Measurements from ENCODE around the gene CCR3.

CCR3 gene

GRCh38 chr3:46276497-46277099, 34.3 kb downstream of the CCR3 start:
- peak; percentile 64 for DNase-seq

- DNase-seq, result no peak
Observed at GRCh38 chr3:46277476-46277875, 35.2 kb downstream of the CCR3 start.

- DNase-seq, result no peak
Observed at GRCh38 chr3:46278816-46279672, 36.8 kb downstream of the CCR3 start.

GRCh38 chr3:46280105-46280797, 38.0 kb downstream of the CCR3 start:
- peak; percentile 25 for DNase-seq

- DNase-seq, result no peak
Observed at GRCh38 chr3:46281551-46281950, 39.3 kb downstream of the CCR3 start.

GRCh38 chr3:46282041-46282440, 39.8 kb downstream of the CCR3 start:
- DNase-seq, result no peak

- no peak for DNase-seq
Observed at GRCh38 chr3:46282696-46283095, 40.4 kb downstream of the CCR3 start.

- no peak for DNase-seq
Observed at GRCh38 chr3:46283881-46284450, 41.7 kb downstream of the CCR3 start.

GRCh38 chr3:46284981-46285683, 42.9 kb downstream of the CCR3 start:
- DNase-seq, result peak; percentile 41

GRCh38 chr3:46285931-46286619, 43.8 kb downstream of the CCR3 start:
- no peak for DNase-seq

- DNase-seq, result no peak
Observed at GRCh38 chr3:46286947-46287565, 44.8 kb downstream of the CCR3 start.

- DNase-seq, result no peak
Observed at GRCh38 chr3:46289551-46289950, 47.3 kb downstream of the CCR3 start.

- DNase-seq, result no peak
Observed at GRCh38 chr3:46289966-46290365, 47.7 kb downstream of the CCR3 start.

GRCh38 chr3:46291046-46291445, 48.8 kb downstream of the CCR3 start:
- DNase-seq, result no peak

- no peak for DNase-seq
Observed at GRCh38 chr3:46293035-46293724, 50.9 kb downstream of the CCR3 start.

- no peak for DNase-seq
Observed at GRCh38 chr3:46293991-46294833, 52.0 kb downstream of the CCR3 start.

GRCh38 chr3:46296826-46297225, 54.6 kb downstream of the CCR3 start:
- no peak for DNase-seq

- no peak for DNase-seq
Observed at GRCh38 chr3:46297658-46298423, 55.6 kb downstream of the CCR3 start.

Data from T-helper 9 cell (primary cell).